ENCODE results near the gene MYH11. TPM values are rescaled to one million over a fixed set of nuclear protein-coding genes. Genes with fewer than 3 reads are reported as not detected.

MYH11 gene
- total RNA-seq, 2 experiments from 2014 or later, result not detected

Other genes starting within 250 kb of the MYH11 start
- 100 to 1,000 TPM; 111 to 114 TPM for gene MARF1, start 213.9 kb downstream of the MYH11 start, total RNA-seq
- 100 to 1,000 TPM; 139 to 141 TPM for gene NDE1, start 206.8 kb downstream of the MYH11 start, total RNA-seq
- 10 to 100 TPM; 36.6 to 47.3 TPM for gene CEP20, start 31.6 kb upstream of the MYH11 start, total RNA-seq
- 10 to 100 TPM; 55.2 to 62.5 TPM for gene ABCC1, start 92.6 kb upstream of the MYH11 start, total RNA-seq

All from activated naive CD8-positive, alpha-beta T cell treated with anti-CD3 and anti-CD28 coated beads, Interleukin-2, amount 10 ng/mL, durations not matched to agents 7 days and 5 days (primary cell).